OCI-LY3 (cell line): ENCODE results near the gene AKR1C3.

Experiments
- H2AFZ ChIP-seq: fragments of 200-600, 300-600 bp; shearing (Covaris generic); 2 replicates; pipeline ENCODE4 v1.6.0; 2014; ENCODE audit warnings: antibody characterized with exemption, low read depth, low read length
- H3K27ac ChIP-seq: fragments of 200-600, 300-600 bp; sonication (generic); 2 replicates; pipeline ENCODE4 v1.5.1; 2014; ENCODE audit warnings: mild to moderate bottlenecking, low read length, moderate library complexity, mixed read lengths
- H3K27me3 ChIP-seq: fragments of 200-600, 300-600 bp; sonication (generic); 2 replicates; pipeline ENCODE4 v1.6.1; 2014; ENCODE audit warnings: low read depth, low read length, mixed read lengths
- H3K36me3 ChIP-seq: fragments of 200-600, 300-600 bp; sonication (generic); replicated peaks from 2 replicates; pipeline ENCODE3; 2014; ENCODE audit warnings: low read depth, low read length, mixed read lengths
- H3K4me1 ChIP-seq: fragments of 300-600, 200-600 bp; sonication (generic); 2 replicates; pipeline ENCODE4 v1.6.1; 2014; ENCODE audit warnings: low read length, mixed read lengths
- H3K4me2 ChIP-seq: fragments of 200-600, 300-600 bp; sonication (generic); 2 replicates; pipeline ENCODE4 v1.6.1; 2014; ENCODE audit warnings: low read length, mixed read lengths
- H3K4me3 ChIP-seq: fragments of 300-600, 200-600 bp; sonication (generic); 2 replicates; pipeline ENCODE4 v1.5.1; 2014; ENCODE audit warnings: antibody characterized with exemption, mild to moderate bottlenecking, low read length, moderate library complexity
- H3K79me2 ChIP-seq: fragments of 300-600, 200-600 bp; shearing (Covaris generic); 2 replicates; pipeline ENCODE4 v1.6.1; 2014; ENCODE audit warnings: mild to moderate bottlenecking, low read length, mixed read lengths
- H3K9ac ChIP-seq: fragments of 300-600, 200-600 bp; shearing (Covaris generic); 2 replicates; pipeline ENCODE4 v1.6.0; 2014; ENCODE audit warnings: mild to moderate bottlenecking, low read length, moderate library complexity
- H3K9me3 ChIP-seq: fragments of 200-600, 300-600 bp; shearing (Covaris generic); 2 replicates; pipeline ENCODE4 v1.6.1; 2014; ENCODE audit warnings: low read length, mixed read lengths; ENCODE audit not compliant: insufficient read depth
- H4K20me1 ChIP-seq: fragments of 200-600, 300-600 bp; sonication (generic); 2 replicates; pipeline ENCODE4 v1.6.1; 2016; ENCODE audit warnings: low read length, mixed read lengths; ENCODE audit not compliant: insufficient read depth
- CTCF ChIP-seq: fragments of 200-600, 300-600 bp; sonication (generic); IDR thresholded peaks from 2 replicates; pipeline ENCODE4 v1.5.1; 2014; ENCODE audit warnings: antibody characterized with exemption, low read length, low read depth
- EZH2phosphoT487 ChIP-seq: fragments of 200-600 bp; shearing (Covaris generic); IDR thresholded peaks from 2 replicates; pipeline ENCODE4 v1.6.1; 2018; ENCODE audit warnings: antibody characterized with exemption, mixed run types, low read depth

The AKR1C3 gene

DNA sequence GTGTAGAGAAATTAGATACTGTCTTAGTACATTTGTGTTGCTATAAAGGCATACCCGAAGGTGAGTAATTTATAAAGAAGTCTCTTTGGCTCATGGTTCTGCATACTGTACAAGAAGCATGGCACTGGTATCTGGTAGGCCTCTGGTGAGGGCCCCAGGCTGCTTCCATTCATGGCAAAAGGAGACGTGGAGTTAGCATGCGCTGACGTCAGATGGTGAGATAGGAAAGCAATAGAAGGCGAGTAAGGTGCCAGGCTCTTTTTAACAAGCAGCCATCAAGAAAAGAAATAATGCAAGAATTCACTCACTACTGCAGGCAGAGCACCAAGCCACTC is 52.7 kb downstream of the AKR1C3 start:
- TF ChIP-seq CTCF (no peak), EZH2phosphoT487 (no peak)
- H3K4me1 ChIP-seq = no peaks in the 10 kb centered on the region
- no peaks in the 10 kb centered on the region for H3K79me2 ChIP-seq
- H3K4me2 ChIP-seq = no peak overlapping the region
- no peak overlapping the region for H3K27ac ChIP-seq
- H3K9me3 ChIP-seq = no peaks in the 10 kb centered on the region
- H4K20me1 ChIP-seq = no peaks in the 10 kb centered on the region
- no peaks in the 10 kb centered on the region for H3K27me3 ChIP-seq
- H3K4me3 ChIP-seq = no peak overlapping the region
- H2AFZ ChIP-seq = no peak overlapping the region
- no peaks in the 10 kb centered on the region for H3K36me3 ChIP-seq
- no peak overlapping the region for H3K9ac ChIP-seq

GRCh38 chr10:5147255-5147980 is 53.2 kb downstream of the AKR1C3 start:
- H3K4me3 ChIP-seq = no peak overlapping the region
- H3K9ac ChIP-seq = no peak overlapping the region
- no peaks in the 10 kb centered on the region for H3K79me2 ChIP-seq
- no peaks in the 10 kb centered on the region for H3K9me3 ChIP-seq
- H4K20me1 ChIP-seq = no peaks in the 10 kb centered on the region
- no peak overlapping the region for H2AFZ ChIP-seq
- H3K4me2 ChIP-seq = no peak overlapping the region
- no peak overlapping the region for H3K27ac ChIP-seq
- H3K27me3 ChIP-seq = no peaks in the 10 kb centered on the region
- no peaks in the 10 kb centered on the region for H3K36me3 ChIP-seq
- no peak for TF ChIP-seq EZH2phosphoT487
- TF ChIP-seq CTCF = no peak
- H3K4me1 ChIP-seq = no peaks in the 10 kb centered on the region

GRCh38 chr10:5147981-5148677 is 53.9 kb downstream of the AKR1C3 start:
- H2AFZ ChIP-seq = no peak overlapping the region
- no peak overlapping the region for H3K4me3 ChIP-seq
- H4K20me1 ChIP-seq = no peaks in the 10 kb centered on the region
- TF ChIP-seq EZH2phosphoT487 (no peak), CTCF (no peak)
- no peaks in the 10 kb centered on the region for H3K27me3 ChIP-seq
- H3K4me2 ChIP-seq = no peak overlapping the region
- H3K9ac ChIP-seq = no peak overlapping the region
- H3K36me3 ChIP-seq = no peaks in the 10 kb centered on the region
- H3K9me3 ChIP-seq = no peaks in the 10 kb centered on the region
- H3K27ac ChIP-seq = no peak overlapping the region
- no peaks in the 10 kb centered on the region for H3K4me1 ChIP-seq
- no peaks in the 10 kb centered on the region for H3K79me2 ChIP-seq

GRCh38 chr10:5148678-5149032 is 54.4 kb downstream of the AKR1C3 start:
- Histone ChIP-seq H3K27ac (no peak overlapping the region), H3K4me1 (no peaks in the 10 kb centered on the region), H2AFZ (no peak overlapping the region), H3K9ac (no peak overlapping the region), H3K79me2 (no peaks in the 10 kb centered on the region), H3K4me2 (no peak overlapping the region), H3K27me3 (no peaks in the 10 kb centered on the region), H3K4me3 (no peak overlapping the region), H3K9me3 (no peaks in the 10 kb centered on the region), H3K36me3 (no peaks in the 10 kb centered on the region), H4K20me1 (no peaks in the 10 kb centered on the region)
- TF ChIP-seq CTCF = no peak
